Body of pancreas (tissue), 4 donors: ENCODE measurements around the gene CDCP1.

Experiments
- POLR2A ChIP-seq, 3 donors: fragments of 450-650 bp; IDR thresholded peaks; one replicate each; pipeline ENCODE4 v1.6.1; 2016; ENCODE audit warnings: antibody characterized with exemption in 3 of 3, mild to moderate bottlenecking in 2 of 3
- TF ChIP-seq, protein P1 (sequence below), 7 experiments: fragments of 450-650 bp in 4 of 7; fragments of 200-600 bp in 3 of 7; sonication (generic) in 3 of 7; IDR thresholded peaks; one replicate each; pipeline ENCODE4 v1.5.1; 2016 to 2019; ENCODE audit warnings: antibody characterized with exemption in 7 of 7

DNA sequence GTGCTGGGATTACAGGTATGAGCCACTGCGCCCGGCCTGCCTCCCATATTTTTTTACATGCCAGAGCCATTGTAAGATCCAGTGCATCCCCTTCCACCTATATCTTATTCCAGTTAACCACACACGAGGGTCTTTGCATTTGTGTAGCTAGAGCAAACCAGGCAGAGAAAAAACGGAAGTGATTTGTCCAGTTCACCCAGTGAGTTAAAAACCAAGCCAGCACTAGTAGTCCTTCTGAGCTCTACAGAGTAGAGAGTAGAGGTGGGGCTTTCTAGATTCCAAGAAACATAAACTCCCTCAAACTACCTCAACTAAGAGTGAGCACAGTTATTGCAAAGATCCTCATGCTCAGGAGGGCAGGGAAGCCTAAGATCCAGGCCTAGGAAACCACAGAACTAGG, 45.2 kb upstream of the CDCP1 start:
- TF ChIP-seq, protein P1, sequence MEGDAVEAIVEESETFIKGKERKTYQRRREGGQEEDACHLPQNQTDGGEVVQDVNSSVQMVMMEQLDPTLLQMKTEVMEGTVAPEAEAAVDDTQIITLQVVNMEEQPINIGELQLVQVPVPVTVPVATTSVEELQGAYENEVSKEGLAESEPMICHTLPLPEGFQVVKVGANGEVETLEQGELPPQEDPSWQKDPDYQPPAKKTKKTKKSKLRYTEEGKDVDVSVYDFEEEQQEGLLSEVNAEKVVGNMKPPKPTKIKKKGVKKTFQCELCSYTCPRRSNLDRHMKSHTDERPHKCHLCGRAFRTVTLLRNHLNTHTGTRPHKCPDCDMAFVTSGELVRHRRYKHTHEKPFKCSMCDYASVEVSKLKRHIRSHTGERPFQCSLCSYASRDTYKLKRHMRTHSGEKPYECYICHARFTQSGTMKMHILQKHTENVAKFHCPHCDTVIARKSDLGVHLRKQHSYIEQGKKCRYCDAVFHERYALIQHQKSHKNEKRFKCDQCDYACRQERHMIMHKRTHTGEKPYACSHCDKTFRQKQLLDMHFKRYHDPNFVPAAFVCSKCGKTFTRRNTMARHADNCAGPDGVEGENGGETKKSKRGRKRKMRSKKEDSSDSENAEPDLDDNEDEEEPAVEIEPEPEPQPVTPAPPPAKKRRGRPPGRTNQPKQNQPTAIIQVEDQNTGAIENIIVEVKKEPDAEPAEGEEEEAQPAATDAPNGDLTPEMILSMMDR (IDR thresholded peaks at IDR 0.05) = no peak
- TF ChIP-seq POLR2A (IDR thresholded peaks at IDR 0.05) = no peak
